GM18517 (cell line): ENCODE results near the gene SERTAD2.

Experiments used
- ATAC-seq: cut with Tn5 transposase; IDR thresholded peaks from one replicate; pipeline ENCODE4 v1.9.1; 2021; ENCODE audit warnings: mild to moderate bottlenecking, moderate library complexity; ENCODE audit not compliant: unreplicated experiment

SERTAD2 gene, protein sequence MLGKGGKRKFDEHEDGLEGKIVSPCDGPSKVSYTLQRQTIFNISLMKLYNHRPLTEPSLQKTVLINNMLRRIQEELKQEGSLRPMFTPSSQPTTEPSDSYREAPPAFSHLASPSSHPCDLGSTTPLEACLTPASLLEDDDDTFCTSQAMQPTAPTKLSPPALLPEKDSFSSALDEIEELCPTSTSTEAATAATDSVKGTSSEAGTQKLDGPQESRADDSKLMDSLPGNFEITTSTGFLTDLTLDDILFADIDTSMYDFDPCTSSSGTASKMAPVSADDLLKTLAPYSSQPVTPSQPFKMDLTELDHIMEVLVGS

GRCh38 chr2:64653109-64654062 is at the start of gene SERTAD2:
SERTAD2 (minus strand) TSS chr2:64653913; CDS start chr2:64636871, 17,042 bp downstream.
- peak; percentile 38 for ATAC-seq

DNA sequence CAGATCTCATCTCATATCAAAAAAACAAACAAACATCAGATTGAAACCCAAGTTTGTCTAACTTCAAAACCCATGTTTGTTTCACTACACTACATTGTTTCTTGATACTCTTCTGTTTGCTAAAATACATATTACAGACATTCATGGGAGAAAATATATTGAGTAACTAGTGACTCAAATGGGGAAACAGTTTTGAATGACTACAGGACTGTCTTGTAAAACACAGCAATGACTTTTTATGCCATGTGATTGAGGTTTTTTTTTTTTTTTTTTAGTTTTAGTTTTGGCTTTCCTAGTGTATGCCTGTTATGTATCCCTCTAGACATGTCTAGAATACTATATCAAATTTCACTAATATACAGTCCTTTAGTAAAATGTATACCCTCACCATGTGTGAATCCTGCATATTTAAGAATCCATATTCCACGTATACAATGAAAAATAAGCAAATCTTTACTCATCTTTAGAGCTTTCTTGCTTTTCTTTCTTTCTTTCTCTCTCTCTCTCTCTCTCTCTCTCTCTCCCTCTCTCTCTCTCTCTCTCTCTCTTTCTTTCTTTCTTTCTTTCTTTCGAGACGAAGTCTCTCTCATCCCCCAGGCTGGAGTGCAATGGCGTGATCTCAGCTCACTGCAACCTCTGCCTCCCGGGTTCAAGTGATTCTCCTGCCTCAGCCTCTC is 46.6 kb upstream of the SERTAD2 start:
- ATAC-seq = no peak

DNA sequence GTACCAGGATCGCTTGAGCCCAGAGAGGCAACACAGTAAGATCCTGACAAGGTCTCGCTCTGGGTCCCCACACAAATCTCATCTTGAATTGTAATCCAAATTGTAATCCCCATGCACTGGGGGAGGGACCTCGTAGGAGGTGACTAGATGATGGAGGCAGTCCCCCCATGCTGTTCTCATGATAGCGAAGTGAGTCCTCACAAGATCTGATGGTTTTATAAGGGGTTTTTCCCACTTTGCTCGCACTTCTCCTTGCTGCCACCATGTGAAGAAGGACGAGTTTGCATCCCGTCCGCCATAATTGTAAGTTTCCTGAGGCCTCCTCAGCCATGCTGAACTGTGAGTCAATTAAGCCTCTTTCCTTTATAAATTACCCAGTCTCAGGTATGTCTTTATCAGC is 46.0 kb upstream of the SERTAD2 start:
- no peak for ATAC-seq

DNA sequence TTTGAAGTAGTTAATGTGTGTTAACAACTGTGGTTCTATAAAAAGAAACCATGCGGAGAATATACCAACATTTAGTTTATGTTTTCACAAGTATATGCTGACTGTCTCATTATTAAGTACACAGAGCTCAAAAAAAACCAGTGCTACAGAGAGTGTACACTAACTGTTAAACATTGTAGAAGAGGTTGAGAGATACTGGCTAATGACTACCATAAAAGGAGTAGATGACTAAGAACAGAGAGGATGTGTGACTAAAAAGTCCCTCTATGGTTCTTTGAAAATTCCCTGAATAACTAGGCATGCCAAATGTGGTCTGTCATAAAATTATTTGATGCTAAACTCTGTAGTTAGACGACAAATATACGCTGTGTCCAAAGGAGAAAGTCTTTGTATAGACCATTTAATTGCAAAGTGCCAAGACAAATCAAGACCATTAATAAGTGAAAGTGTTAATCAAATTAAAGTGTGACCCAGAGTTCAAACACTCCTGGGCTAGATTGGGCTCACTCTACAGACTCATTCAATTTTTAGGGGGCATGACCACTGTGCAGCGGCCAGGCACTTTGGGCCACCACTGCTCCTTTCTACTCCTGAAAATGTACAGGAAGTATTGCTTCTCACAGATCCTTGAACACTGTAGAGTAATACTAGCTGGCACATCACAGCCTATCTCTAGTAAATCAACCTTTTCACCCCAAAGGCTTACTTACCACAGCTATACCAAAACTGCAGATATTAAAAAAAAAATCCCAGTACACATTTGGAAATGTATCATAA is 45.1 kb upstream of the SERTAD2 start:
- ATAC-seq = peak; percentile 90

GRCh38 chr2:64698177-64698643 is 44.5 kb upstream of the SERTAD2 start:
- ATAC-seq = no peak

DNA sequence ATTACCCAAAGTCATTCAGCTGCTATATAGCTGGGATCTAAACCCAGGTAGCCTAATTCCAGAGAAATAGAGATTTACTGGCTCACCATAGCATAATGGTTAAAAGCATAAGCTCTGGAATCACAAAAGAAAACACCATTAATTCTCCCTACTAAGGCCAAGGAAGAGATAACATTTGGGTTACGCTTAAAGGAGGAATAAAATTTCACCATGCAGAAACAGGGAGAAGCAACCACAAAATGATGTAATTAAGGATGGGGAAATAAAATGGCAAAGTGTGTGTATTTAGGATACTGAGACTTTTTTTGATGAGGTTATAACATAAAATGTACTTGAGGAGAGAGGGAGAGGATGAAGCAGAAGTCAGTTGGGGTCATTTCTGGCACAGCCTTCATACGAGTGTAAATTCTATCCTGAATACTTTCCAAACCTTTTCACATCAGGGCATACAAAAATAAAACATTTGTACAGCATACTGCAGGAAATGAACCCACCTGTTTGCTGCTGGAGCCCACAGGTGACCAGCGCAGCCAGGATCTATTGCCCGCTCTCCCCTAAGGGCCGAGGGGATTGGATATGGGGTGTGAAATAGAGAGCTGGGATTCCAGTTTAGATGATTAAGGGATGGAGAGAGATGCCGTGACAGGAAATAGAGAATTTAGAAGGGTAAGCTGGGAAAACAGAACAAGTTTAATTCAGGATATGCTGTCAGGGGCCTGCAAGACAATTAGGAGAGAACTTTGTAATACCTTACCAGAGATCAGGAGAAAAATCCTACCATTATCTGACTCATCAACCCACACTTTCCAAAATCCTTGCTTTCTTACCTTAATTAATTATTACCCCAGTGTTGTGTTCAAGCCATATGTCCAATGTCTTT is 43.8 kb upstream of the SERTAD2 start:
- ATAC-seq = no peak

DNA sequence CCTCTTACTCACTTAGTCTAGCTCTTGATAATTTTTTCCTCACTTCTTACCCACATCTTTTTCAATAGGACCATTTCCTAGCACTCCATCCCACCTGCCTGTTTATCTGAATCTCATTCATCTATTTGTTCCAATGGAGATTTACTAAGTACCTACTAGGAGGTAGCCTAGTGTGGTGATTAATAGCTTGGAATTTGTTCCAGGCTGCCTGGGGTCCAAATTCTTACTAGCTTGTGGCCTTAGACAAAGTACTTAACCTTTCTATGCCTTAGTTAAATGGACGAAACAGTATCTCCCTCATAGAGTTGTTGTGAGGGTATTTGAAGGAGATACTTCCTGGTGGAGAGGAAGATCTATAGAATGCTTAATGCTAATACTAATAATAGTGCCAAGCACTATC is 42.9 kb upstream of the SERTAD2 start:
- ATAC-seq = no peak

- no peak for ATAC-seq
Measured at GRCh38 chr2:64695721-64696261, 42.1 kb upstream of the SERTAD2 start.

GRCh38 chr2:64692401-64692800 is 38.7 kb upstream of the SERTAD2 start:
- no peak for ATAC-seq

GRCh38 chr2:64688909-64689308 is 35.2 kb upstream of the SERTAD2 start:
- ATAC-seq = no peak

GRCh38 chr2:64686283-64686956 is 32.7 kb upstream of the SERTAD2 start:
- no peak for ATAC-seq

DNA sequence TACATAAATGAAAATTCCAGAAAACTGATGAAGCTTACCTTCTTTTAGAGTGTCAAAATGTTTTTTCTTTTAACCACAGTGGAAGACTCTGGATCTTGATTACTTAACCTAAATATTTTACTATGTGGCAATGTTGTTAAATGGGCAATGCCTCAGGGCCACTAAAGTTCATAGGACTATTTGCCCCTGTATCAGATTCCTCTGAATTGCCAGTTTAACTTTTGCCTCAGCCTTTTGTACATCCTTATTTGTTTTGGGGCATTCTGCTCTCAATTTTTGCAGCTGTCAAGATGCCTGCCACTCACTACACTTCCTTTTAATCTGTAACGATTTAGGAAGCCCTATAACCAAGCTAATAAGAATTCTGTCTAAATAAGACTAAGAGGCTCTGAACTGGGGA is 31.7 kb upstream of the SERTAD2 start:
- ATAC-seq = no peak

- no peak for ATAC-seq
Measured at GRCh38 chr2:64683771-64684510, 30.2 kb upstream of the SERTAD2 start.

DNA sequence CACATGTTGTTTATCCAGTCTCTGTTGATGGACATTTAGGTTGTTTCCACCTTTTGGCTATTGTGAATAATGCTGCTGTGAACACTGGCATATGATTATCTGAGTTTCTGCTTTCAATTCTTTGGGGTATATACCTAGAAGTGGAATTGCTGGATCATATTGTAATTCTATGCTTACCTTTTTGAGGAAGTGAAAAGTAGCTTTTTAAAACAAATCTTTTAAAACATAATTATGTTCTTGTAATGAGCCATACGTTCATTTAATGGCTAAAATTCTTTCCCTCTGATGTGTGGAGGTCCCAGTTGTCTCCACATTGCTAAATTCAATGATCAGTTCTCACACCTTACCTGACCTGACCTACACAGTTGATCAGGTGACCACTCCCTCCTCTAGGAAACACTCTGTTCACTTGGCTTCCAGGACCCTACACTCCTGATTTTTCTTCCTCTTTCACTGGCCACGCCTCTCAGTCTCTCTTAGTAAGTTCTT is 27.8 kb upstream of the SERTAD2 start:
- no peak for ATAC-seq

DNA sequence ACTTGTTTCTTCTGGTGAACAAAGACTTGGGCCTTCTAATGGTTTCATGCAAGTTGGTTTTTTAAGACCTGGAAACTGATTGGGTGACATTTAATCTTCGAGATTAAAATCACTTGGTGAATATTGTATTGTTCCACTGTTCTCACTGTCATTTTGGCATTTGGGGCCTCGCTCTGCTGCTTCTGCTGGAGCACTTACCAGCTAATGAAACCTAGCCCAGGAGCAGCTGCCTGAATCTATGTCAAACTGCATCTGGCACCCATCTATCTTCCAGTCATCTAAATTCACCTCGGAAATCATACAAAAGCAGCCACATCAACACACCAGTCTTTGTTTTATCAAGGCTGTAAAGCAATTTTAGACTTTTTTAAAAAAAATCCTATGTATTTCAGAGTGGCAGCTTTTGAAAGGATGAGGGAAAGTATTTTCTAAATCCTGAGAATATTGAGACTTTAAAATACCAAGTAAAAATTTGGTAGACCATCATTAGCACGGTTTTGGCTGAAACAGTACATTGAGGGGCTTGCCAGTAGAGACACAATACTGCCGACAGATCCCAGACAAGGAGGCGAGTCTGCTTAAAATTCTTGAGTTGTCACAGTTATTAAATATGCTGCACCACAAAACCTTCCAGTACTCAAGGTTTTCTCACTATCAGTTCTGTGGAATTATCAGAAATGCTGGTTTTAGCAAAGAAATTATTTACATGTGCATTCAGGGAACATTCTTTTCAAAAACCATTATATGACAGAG is 26.1 kb upstream of the SERTAD2 start:
- no peak for ATAC-seq

DNA sequence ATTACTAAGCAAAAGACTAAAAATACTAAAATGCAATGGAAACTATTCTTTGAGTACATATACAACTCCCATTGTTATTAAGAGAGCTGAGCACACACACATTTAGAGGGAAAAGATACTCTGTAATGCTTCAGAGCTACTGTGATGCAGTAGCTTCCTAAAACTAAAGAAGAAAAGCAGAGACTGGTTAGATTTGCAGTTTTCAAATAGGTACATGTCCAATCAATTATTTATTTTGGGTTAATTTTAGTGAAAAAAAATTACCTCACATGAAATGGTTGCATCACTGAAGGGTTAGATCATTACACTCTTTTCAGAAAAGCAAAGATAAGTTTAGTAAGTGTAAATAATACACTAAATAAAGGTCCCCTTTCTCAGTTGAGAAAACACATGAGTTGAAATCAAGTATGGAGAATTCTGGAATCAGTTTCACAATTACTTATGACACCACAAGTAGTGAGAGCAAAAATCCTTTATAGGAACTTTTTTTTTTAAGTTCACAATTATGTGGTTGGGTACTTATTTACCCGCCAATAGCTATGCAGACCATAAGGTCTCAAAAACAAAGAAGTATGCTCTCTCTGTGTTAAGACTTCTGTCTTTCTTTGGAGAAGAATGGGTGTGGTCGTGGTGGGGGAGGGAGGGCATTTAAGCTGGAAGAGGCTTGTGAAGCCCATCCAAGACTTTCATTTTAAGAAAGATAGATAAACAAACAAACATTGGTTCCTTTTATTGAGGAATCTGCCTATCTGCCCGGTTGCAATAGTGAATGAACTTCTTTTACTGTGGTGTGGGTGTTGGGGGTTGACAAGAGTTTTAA is 25.3 kb upstream of the SERTAD2 start:
- ATAC-seq = no peak
